ENCODE data around the gene BPTF.
"Not testable (repeated sequence)": the region's sequence is repeated elsewhere in the genome, so short reads cannot be mapped to it uniquely, and the experiment has no call there.

Gene BPTF

GRCh38 chr17:67891481-67892119 lies 66.3 kb downstream of the BPTF start:
- peaks cover 88% of the 10 kb centered on the region for H3K36me3 ChIP-seq (ENCODE audit: insufficient read depth, low read length)
- no peaks in the 10 kb centered on the region for H3K4me1 ChIP-seq (ENCODE audit: insufficient read depth, low read length)
- WGBS = 92% methylated on average over 6 of the region's 6 CpGs
- no peak overlapping the region for H3K27ac ChIP-seq (ENCODE audit: low read depth, low read length)
- no peaks in the 10 kb centered on the region for H3K27me3 ChIP-seq (ENCODE audit: insufficient read depth, low read length)
- no peaks in the 10 kb centered on the region for H3K9me3 ChIP-seq (ENCODE audit: insufficient read depth, low read depth, low read length)
- no peak overlapping the region for H3K4me3 ChIP-seq (ENCODE audit: low read length)
- H3K9ac ChIP-seq (ENCODE audit: low read depth, low read length) = no peak overlapping the region

GRCh38 chr17:67902511-67903231 lies 77.4 kb downstream of the BPTF start:
- no peaks in the 10 kb centered on the region for H3K27me3 ChIP-seq (ENCODE audit: insufficient read depth, low read length)

GRCh38 chr17:67905298-67905697 lies 80.0 kb downstream of the BPTF start:
- not testable (repeated sequence) for H3K27ac ChIP-seq (ENCODE audit: low read depth, low read length); H3K4me1 ChIP-seq (ENCODE audit: insufficient read depth, low read length); H3K9me3 ChIP-seq (ENCODE audit: insufficient read depth, low read depth, low read length); H3K4me3 ChIP-seq (ENCODE audit: low read length); H3K9ac ChIP-seq (ENCODE audit: low read depth, low read length); H3K27me3 ChIP-seq (ENCODE audit: insufficient read depth, low read length)
- WGBS = 87% methylated on average over 2 of the region's 2 CpGs
- peaks cover 99% of the 10 kb centered on the region for H3K36me3 ChIP-seq (ENCODE audit: insufficient read depth, low read length)

More at GRCh38 chr17:67902511-67903231, 77.4 kb downstream of the BPTF start:
- no peak overlapping the region for H3K4me3 ChIP-seq (ENCODE audit: low read length)
- peaks cover 98% of the 10 kb centered on the region for H3K36me3 ChIP-seq (ENCODE audit: insufficient read depth, low read length)
- no peak overlapping the region for H3K9ac ChIP-seq (ENCODE audit: low read depth, low read length)
- H3K27ac ChIP-seq (ENCODE audit: low read depth, low read length) = no peak overlapping the region
- WGBS = 93% methylated on average over 11 of the region's 12 CpGs
- H3K4me1 ChIP-seq (ENCODE audit: insufficient read depth, low read length) = no peaks in the 10 kb centered on the region
- H3K9me3 ChIP-seq (ENCODE audit: insufficient read depth, low read depth, low read length) = no peaks in the 10 kb centered on the region

GRCh38 chr17:67910117-67910803 lies 85.0 kb downstream of the BPTF start:
- not testable (repeated sequence) for H3K4me3 ChIP-seq (ENCODE audit: low read length); H3K9ac ChIP-seq (ENCODE audit: low read depth, low read length); H3K27me3 ChIP-seq (ENCODE audit: insufficient read depth, low read length); H3K4me1 ChIP-seq (ENCODE audit: insufficient read depth, low read length); H3K9me3 ChIP-seq (ENCODE audit: insufficient read depth, low read depth, low read length); H3K27ac ChIP-seq (ENCODE audit: low read depth, low read length)
- peaks cover 97% of the 10 kb centered on the region for H3K36me3 ChIP-seq (ENCODE audit: insufficient read depth, low read length)
- 96% methylated on average over 7 of the region's 7 CpGs for WGBS

GRCh38 chr17:67911059-67911782 lies 85.9 kb downstream of the BPTF start:
- H3K36me3 ChIP-seq (ENCODE audit: insufficient read depth, low read length) = peaks cover 97% of the 10 kb centered on the region
- H3K27me3 ChIP-seq (ENCODE audit: insufficient read depth, low read length) = no peaks in the 10 kb centered on the region
- WGBS = 98% methylated on average over 10 of the region's 10 CpGs
- H3K9me3 ChIP-seq (ENCODE audit: insufficient read depth, low read depth, low read length) = no peaks in the 10 kb centered on the region
- no peak overlapping the region for H3K9ac ChIP-seq (ENCODE audit: low read depth, low read length)
- H3K4me3 ChIP-seq (ENCODE audit: low read length) = no peak overlapping the region
- H3K27ac ChIP-seq (ENCODE audit: low read depth, low read length) = no peak overlapping the region
- H3K4me1 ChIP-seq (ENCODE audit: insufficient read depth, low read length) = no peaks in the 10 kb centered on the region

GRCh38 chr17:67912088-67912487 lies 86.8 kb downstream of the BPTF start:
- 96% methylated on average over 3 of the region's 4 CpGs for WGBS
- H3K4me3 ChIP-seq (ENCODE audit: low read length) = no peak overlapping the region
- H3K9me3 ChIP-seq (ENCODE audit: insufficient read depth, low read depth, low read length) = no peaks in the 10 kb centered on the region
- no peaks in the 10 kb centered on the region for H3K27me3 ChIP-seq (ENCODE audit: insufficient read depth, low read length)
- H3K27ac ChIP-seq (ENCODE audit: low read depth, low read length) = no peak overlapping the region
- no peaks in the 10 kb centered on the region for H3K4me1 ChIP-seq (ENCODE audit: insufficient read depth, low read length)
- no peak overlapping the region for H3K9ac ChIP-seq (ENCODE audit: low read depth, low read length)
- H3K36me3 ChIP-seq (ENCODE audit: insufficient read depth, low read length) = peaks cover 94% of the 10 kb centered on the region

GRCh38 chr17:67912656-67913055 lies 87.4 kb downstream of the BPTF start:
- Histone ChIP-seq H3K36me3 (ENCODE audit: insufficient read depth, low read length) (peaks cover 94% of the 10 kb centered on the region), H3K4me1 (ENCODE audit: insufficient read depth, low read length) (no peaks in the 10 kb centered on the region), H3K27me3 (ENCODE audit: insufficient read depth, low read length) (no peaks in the 10 kb centered on the region), H3K9ac (ENCODE audit: low read depth, low read length) (no peak overlapping the region), H3K4me3 (ENCODE audit: low read length) (no peak overlapping the region), H3K27ac (ENCODE audit: low read depth, low read length) (no peak overlapping the region), H3K9me3 (ENCODE audit: insufficient read depth, low read depth, low read length) (no peaks in the 10 kb centered on the region)
- 94% methylated on average over 7 of the region's 7 CpGs for WGBS

- H3K9ac ChIP-seq (ENCODE audit: low read depth, low read length) = no peak overlapping the region
- peaks cover 93% of the 10 kb centered on the region for H3K36me3 ChIP-seq (ENCODE audit: insufficient read depth, low read length)
- no peaks in the 10 kb centered on the region for H3K4me1 ChIP-seq (ENCODE audit: insufficient read depth, low read length)
- no peak overlapping the region for H3K4me3 ChIP-seq (ENCODE audit: low read length)
- H3K27ac ChIP-seq (ENCODE audit: low read depth, low read length) = no peak overlapping the region
- no peaks in the 10 kb centered on the region for H3K27me3 ChIP-seq (ENCODE audit: insufficient read depth, low read length)
- H3K9me3 ChIP-seq (ENCODE audit: insufficient read depth, low read depth, low read length) = no peaks in the 10 kb centered on the region
- 92% methylated on average over 4 of the region's 4 CpGs for WGBS
Observed at GRCh38 chr17:67920212-67920611, 94.9 kb downstream of the BPTF start.

GRCh38 chr17:67922503-67922902 lies 97.2 kb downstream of the BPTF start:
- Histone ChIP-seq H3K27me3 (ENCODE audit: insufficient read depth, low read length) (no peaks in the 10 kb centered on the region), H3K9me3 (ENCODE audit: insufficient read depth, low read depth, low read length) (no peaks in the 10 kb centered on the region), H3K4me3 (ENCODE audit: low read length) (no peak overlapping the region), H3K4me1 (ENCODE audit: insufficient read depth, low read length) (no peaks in the 10 kb centered on the region), H3K9ac (ENCODE audit: low read depth, low read length) (no peak overlapping the region), H3K27ac (ENCODE audit: low read depth, low read length) (no peak overlapping the region), H3K36me3 (ENCODE audit: insufficient read depth, low read length) (peaks cover 95% of the 10 kb centered on the region)
- WGBS = 98% methylated on average over 5 of the region's 5 CpGs

- peaks cover 97% of the 10 kb centered on the region for H3K36me3 ChIP-seq (ENCODE audit: insufficient read depth, low read length)
- not testable (repeated sequence) for H3K27me3 ChIP-seq (ENCODE audit: insufficient read depth, low read length); H3K27ac ChIP-seq (ENCODE audit: low read depth, low read length); H3K9me3 ChIP-seq (ENCODE audit: insufficient read depth, low read depth, low read length); H3K9ac ChIP-seq (ENCODE audit: low read depth, low read length); H3K4me1 ChIP-seq (ENCODE audit: insufficient read depth, low read length); H3K4me3 ChIP-seq (ENCODE audit: low read length)
- WGBS = 98% methylated on average over 4 of the region's 4 CpGs
Observed at GRCh38 chr17:67928842-67929241, 103.5 kb downstream of the BPTF start.

GRCh38 chr17:67931227-67931626 lies 105.9 kb downstream of the BPTF start:
- H3K9ac ChIP-seq (ENCODE audit: low read depth, low read length) = no peak overlapping the region
- no peak overlapping the region for H3K27ac ChIP-seq (ENCODE audit: low read depth, low read length)
- H3K36me3 ChIP-seq (ENCODE audit: insufficient read depth, low read length) = peaks cover 98% of the 10 kb centered on the region
- no peaks in the 10 kb centered on the region for H3K4me1 ChIP-seq (ENCODE audit: insufficient read depth, low read length)
- no peaks in the 10 kb centered on the region for H3K27me3 ChIP-seq (ENCODE audit: insufficient read depth, low read length)
- no peaks in the 10 kb centered on the region for H3K9me3 ChIP-seq (ENCODE audit: insufficient read depth, low read depth, low read length)
- 96% methylated on average over 3 of the region's 5 CpGs for WGBS
- no peak overlapping the region for H3K4me3 ChIP-seq (ENCODE audit: low read length)

Measured in HUES64 (cell line).